Pons (tissue), 1 donor: ENCODE measurements around the gene UBE4B.
"Not testable (repeated sequence)": the region's sequence is repeated elsewhere in the genome, so short reads cannot be mapped to it uniquely, and the experiment has no call there.

ENCODE experiments used
- DNase-seq: peaks from one replicate; pipeline ENCODE4 v3.0.0-alpha.2; 2016; ENCODE audit warnings: low spot score

UBE4B gene

GRCh38 chr1:10071640-10072039 is 38.9 kb downstream of the UBE4B start:
- DNase-seq, result no peak

GRCh38 chr1:10073371-10073770 is 40.6 kb downstream of the UBE4B start:
- DNase-seq, result not testable (repeated sequence)

- DNase-seq, result peak; percentile 87
These were observed 41.5 kb downstream of the UBE4B start for GRCh38 chr1:10074059-10074851.

- peak; percentile 80 for DNase-seq
These were observed 42.3 kb downstream of the UBE4B start for GRCh38 chr1:10074852-10075730.

DNA sequence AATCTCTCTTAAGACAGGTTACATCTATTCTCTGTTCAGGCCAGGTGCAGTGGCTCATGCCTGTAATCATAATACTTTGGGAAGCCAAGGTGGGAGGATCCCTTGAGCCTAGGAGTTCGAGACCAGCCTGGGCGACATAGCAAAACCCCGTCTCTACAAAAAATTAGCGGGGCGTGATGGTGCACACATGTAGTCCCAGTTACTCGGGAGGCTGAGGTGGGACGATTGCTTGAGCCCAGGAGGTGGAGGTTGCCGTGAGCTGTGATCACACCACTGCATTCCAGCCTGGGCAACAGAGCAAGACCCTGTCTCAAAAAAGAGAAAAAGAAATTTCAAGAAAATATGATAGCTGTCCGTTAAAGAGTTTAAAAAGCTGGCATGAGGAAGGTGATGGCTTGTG is 43.0 kb downstream of the UBE4B start:
- no peak for DNase-seq

DNA sequence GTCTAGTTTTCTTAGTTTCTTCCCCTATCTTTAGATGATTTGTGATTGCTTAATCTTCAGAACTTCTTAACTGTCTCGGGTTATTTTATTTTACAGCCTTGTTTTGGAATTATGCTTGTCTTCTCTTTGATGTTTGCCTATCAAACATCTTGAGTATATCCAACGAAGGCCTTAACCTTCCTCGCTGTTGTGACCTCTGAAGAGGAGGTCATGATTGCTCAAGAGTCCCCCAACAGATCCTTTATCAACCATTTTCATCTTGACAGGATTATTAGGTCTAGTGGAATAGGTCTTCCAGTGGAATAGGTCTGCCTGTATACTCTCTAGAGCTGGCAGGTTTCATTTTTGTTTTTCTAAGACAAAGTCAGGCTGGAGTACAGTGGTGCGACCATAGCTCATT is 45.7 kb downstream of the UBE4B start:
- no peak for DNase-seq

DNA sequence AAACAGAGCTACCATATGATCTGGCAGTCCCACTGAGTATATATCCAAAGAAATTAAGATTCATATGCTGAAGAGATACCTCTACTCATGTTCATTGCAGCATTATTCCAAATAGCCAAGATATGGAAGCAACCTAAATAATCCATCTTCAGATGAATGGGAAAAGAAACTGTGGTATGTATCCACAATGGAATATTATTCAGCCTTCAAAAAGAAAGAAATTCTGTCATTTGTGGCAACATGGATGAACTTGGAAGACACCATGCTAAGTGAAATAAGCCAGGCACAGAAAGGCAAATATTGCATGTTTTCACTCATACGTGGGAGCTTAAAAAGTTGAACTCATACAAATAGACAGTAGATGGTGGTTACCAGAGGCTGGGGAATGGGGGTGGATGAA is 47.8 kb downstream of the UBE4B start:
- no peak for DNase-seq

GRCh38 chr1:10082785-10083479 is 50.2 kb downstream of the UBE4B start:
- DNase-seq, result no peak

- no peak for DNase-seq
These were observed 51.3 kb downstream of the UBE4B start for GRCh38 chr1:10084045-10084444.

GRCh38 chr1:10085076-10085475 is 52.3 kb downstream of the UBE4B start:
- DNase-seq, result no peak

- no peak for DNase-seq
These were observed 54.5 kb downstream of the UBE4B start for GRCh38 chr1:10087210-10087609.

- no peak for DNase-seq
These were observed 69.2 kb downstream of the UBE4B start for GRCh38 chr1:10101929-10102328.

DNA sequence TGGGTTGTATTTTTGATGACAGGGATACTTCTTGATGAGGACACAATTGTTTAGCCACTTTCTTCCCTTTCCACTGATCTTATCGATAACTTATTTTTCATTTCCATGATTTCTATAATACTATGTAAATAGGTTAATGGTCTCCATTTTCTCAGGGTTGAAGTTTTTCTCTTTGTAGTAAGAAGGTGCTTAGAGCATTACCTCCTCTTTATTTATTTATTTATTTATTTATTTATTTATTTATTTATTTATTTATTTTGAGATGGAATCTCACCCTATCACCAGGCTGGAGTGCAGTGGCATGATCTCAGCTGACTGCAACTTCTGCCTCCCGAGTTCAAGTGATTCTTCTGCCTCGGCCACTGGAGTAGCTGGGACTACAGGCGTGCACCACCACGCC is 70.4 kb downstream of the UBE4B start:
- no peak for DNase-seq

DNA sequence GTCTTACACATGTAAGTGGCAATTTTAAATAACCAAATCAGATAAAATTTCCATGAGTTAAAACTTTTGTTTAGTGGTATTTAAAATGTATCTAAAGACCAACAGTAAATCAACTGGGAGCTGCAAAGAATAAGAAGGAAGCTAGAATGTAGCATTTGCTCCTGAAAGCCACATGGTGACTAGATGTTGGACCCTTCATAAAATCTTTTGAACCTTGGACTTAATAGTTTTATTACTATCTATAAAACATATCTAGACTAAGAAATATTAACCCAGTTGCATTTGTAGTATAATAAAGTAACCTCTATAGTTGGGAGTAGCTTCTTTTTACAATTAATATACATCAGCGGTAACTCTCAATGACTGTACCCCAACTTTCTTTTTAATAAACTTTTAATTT is 72.1 kb downstream of the UBE4B start:
- DNase-seq, result no peak

DNA sequence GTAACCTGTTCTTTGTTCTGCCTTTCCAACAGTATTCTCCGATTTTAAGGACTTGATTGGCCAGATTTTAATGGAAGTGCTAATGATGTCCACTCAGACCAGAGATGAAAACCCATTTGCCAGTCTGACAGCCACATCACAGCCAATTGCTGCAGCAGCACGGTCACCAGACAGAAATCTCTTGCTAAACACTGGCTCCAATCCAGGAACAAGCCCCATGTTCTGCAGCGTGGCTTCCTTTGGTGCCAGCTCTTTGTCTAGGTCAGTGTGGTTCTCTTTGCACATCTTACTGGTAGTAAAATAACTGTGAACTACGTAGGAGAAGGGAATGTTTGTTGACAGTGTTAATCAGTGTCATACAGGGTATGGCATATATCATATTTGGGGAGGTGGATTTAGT is 72.7 kb downstream of the UBE4B start:
- DNase-seq, result peak; percentile 76

DNA sequence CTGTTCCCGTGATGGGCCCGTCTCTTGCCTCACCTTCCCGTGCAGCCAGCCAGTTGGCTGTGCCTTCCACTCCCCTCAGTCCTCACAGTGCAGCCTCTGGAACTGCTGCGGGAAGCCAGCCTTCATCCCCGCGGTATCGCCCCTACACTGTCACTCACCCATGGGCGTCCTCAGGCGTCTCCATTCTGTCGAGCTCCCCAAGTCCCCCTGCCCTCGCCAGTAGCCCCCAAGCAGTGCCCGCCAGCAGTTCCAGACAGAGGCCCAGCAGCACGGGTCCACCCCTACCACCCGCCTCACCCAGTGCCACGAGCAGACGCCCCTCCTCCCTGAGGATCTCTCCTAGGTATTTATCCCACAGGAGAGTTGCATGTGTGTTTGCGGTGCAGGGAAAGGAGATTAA is 73.5 kb downstream of the UBE4B start:
- DNase-seq, result no peak

DNA sequence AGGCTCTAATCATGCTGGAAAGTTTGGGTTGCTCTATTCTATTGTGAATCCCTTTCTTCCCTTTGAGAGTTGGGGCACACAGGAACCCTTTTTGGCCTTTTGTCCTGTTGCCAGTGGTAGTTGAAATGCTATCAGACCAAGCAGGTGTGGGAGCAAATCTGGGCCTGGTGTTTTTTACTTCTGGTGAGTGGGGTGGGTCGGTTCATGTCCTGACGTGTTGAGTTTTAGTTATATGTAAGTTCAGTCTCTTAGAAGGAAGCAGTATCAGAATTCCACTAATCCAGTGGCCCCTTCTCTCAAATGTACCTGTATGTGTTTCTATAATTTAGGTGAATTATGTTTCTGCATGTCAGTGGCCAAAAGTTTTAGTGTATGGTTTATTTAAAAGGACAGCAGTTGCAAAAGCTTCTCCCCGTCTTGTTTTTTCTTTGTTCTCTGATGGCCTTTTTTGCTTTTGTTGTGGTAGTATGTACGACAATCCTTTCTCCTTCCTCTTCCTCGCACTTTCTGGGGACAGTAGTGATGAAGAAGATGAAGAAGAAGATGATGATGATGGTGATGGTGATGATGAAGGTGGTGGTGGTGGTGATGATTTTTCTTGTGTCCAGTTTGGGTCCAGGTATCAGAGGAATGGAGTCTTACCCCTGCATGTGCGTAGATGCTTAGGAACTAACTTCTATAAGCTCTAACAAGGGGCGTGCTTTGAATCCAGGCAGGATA is 74.2 kb downstream of the UBE4B start:
- DNase-seq, result no peak

GRCh38 chr1:10107476-10107847 is 74.7 kb downstream of the UBE4B start:
- not testable (repeated sequence) for DNase-seq

- DNase-seq, result peak; percentile 57
These were observed 75.4 kb downstream of the UBE4B start for GRCh38 chr1:10108134-10108663.

GRCh38 chr1:10108948-10109708 is 76.4 kb downstream of the UBE4B start:
- peak; percentile 54 for DNase-seq

GRCh38 chr1:10113501-10113900 is 80.7 kb downstream of the UBE4B start:
- DNase-seq, result peak; percentile 70
